GM23338 (cell line): Measurements from ENCODE around the gene LRRC3. TPM values are rescaled to one million over a fixed set of nuclear protein-coding genes. Genes with fewer than 3 reads are reported as not detected.

Experiments used
- ATAC-seq: fragments of 200-7000 bp; cut with Tn5 transposase; 3 replicates; pipeline ENCODE4 v1.9.1; 2020
- DNase-seq: peaks from one replicate; pipeline ENCODE4 v3.0.0-alpha.2; 2015; ENCODE audit warnings: low spot score
- H2AFZ ChIP-seq: fragments of 200-600 bp; sonication (generic); 2 replicates; pipeline ENCODE4 v1.8.0; 2016; ENCODE audit warnings: antibody characterized with exemption, mild to moderate bottlenecking, moderate library complexity
- H3F3A ChIP-seq: fragments of 200-600 bp; sonication (generic); replicated peaks from 2 replicates; pipeline ENCODE4 v1.8.0; 2017; ENCODE audit warnings: antibody characterized with exemption, mixed run types, low read depth
- H3K27ac ChIP-seq: fragments of 200-600 bp; sonication (generic); 2 replicates; pipeline ENCODE4 v1.6.1; 2016; ENCODE audit warnings: low read depth
- H3K27me3 ChIP-seq: fragments of 200-600 bp; sonication (generic); 2 replicates; pipeline ENCODE4 v1.8.0; 2016; ENCODE audit warnings: mild to moderate bottlenecking, mixed run types, moderate library complexity; ENCODE audit not compliant: insufficient read depth
- H3K36me3 ChIP-seq: fragments of 200-600 bp; sonication (generic); 2 replicates; pipeline ENCODE4 v1.8.0; 2016; ENCODE audit warnings: mild to moderate bottlenecking; ENCODE audit not compliant: insufficient read depth
- H3K4me1 ChIP-seq: fragments of 200-600 bp; sonication (generic); 2 replicates; pipeline ENCODE4 v1.8.0; 2016; ENCODE audit warnings: mild to moderate bottlenecking, moderate library complexity; ENCODE audit not compliant: insufficient read depth
- H3K4me2 ChIP-seq: fragments of 200-600 bp; sonication (generic); 2 replicates; pipeline ENCODE4 v1.7.1; 2017; ENCODE audit warnings: mixed run types
- H3K4me3 ChIP-seq: fragments of 200-600 bp; sonication (generic); 2 replicates; pipeline ENCODE4 v1.6.1; 2016; ENCODE audit warnings: mixed run types
- H3K79me2 ChIP-seq: fragments of 200-600 bp; sonication (generic); replicated peaks from 2 replicates; pipeline ENCODE4 v1.8.0; 2017; ENCODE audit warnings: mild to moderate bottlenecking; ENCODE audit not compliant: insufficient read depth
- H3K9me2 ChIP-seq: fragments of 200-600 bp; sonication (generic); 2 replicates; pipeline ENCODE4 v1.8.0; 2017; ENCODE audit not compliant: insufficient read depth
- H4K20me1 ChIP-seq: fragments of 200-600 bp; sonication (generic); replicated peaks from 2 replicates; pipeline ENCODE4 v1.8.0; 2017; ENCODE audit warnings: mild to moderate bottlenecking; ENCODE audit not compliant: insufficient read depth
- H3K27ac Mint-ChIP-seq: 2 replicates; pipeline ENCODE4 v1.8.0; 2020; ENCODE audit warnings: inconsistent platforms, mild to moderate bottlenecking, moderate library complexity, mixed read lengths
- H3K27me3 Mint-ChIP-seq: 3 replicates; pipeline ENCODE4 v1.8.0; 2022; ENCODE audit warnings: low read depth, mild to moderate bottlenecking, moderate library complexity, mixed read lengths, inconsistent platforms; ENCODE audit not compliant: insufficient read depth, poor library complexity
- H3K36me3 Mint-ChIP-seq: 3 replicates; pipeline ENCODE4 v1.8.0; 2021; ENCODE audit warnings: low read depth, mild to moderate bottlenecking, inconsistent platforms, moderate library complexity, mixed read lengths
- H3K4me1 Mint-ChIP-seq: 3 replicates; pipeline ENCODE4 v1.8.0; 2020; ENCODE audit warnings: mild to moderate bottlenecking, inconsistent platforms, mixed read lengths
- H3K4me3 Mint-ChIP-seq: 3 replicates; pipeline ENCODE4 v1.8.0; 2021; ENCODE audit warnings: moderate library complexity, mild to moderate bottlenecking, inconsistent platforms, mixed read lengths
- H3K9me3 Mint-ChIP-seq: 3 replicates; pipeline ENCODE4 v1.8.0; 2020; ENCODE audit warnings: moderate library complexity, mild to moderate bottlenecking, inconsistent platforms, mixed read lengths
- CREB1 ChIP-seq: fragments of 250-450 bp; sonication (Bioruptor Pico); IDR thresholded peaks from 2 replicates; pipeline ENCODE4 v1.5.0; 2020; ENCODE audit warnings: low read depth, mild to moderate bottlenecking, moderate library complexity
- EZH2 ChIP-seq: fragments of 200-600 bp; sonication (generic); IDR thresholded peaks from one replicate; pipeline ENCODE4 v1.8.0; 2017; ENCODE audit warnings: antibody characterized with exemption, mild to moderate bottlenecking, low read depth; ENCODE audit not compliant: unreplicated experiment
- EZH2phosphoT487 ChIP-seq: fragments of 200-600 bp; sonication (generic); IDR thresholded peaks from one replicate; pipeline ENCODE4 v1.8.1; 2018; ENCODE audit warnings: antibody characterized with exemption; ENCODE audit not compliant: unreplicated experiment
- NANOG ChIP-seq: IDR thresholded peaks from 2 replicates; pipeline ENCODE4 v1.6.1; 2016; ENCODE audit warnings: antibody characterized with exemption, borderline replicate concordance
- POLR2AphosphoS5 ChIP-seq: IDR thresholded peaks from 2 replicates; pipeline ENCODE4 v1.6.1; 2016; ENCODE audit warnings: antibody characterized with exemption, low read depth
- ZNF331 ChIP-seq: fragments of 250-450 bp; sonication (Bioruptor Pico); IDR thresholded peaks from 2 replicates; pipeline ENCODE4 v1.5.0; 2020; ENCODE audit warnings: low read depth, mild to moderate bottlenecking, moderate library complexity
- polyA plus RNA-seq: library from polyadenylated mRNA; unstranded; fragments of >200 nt; fragmentation: Nextera tagmentation; extraction: Ambion mirVana; gene quantifications from 2 replicates; pipeline ENCODE4 v1.2.1, GENCODE V29; 2016
- total RNA-seq: library from RNA; depleted of rRNA; stranded (reverse); fragments of >200 nt; shearing (Covaris generic); gene quantifications from 2 replicates; pipeline ENCODE4 v1.2.3, GENCODE V29; 2014
- TF ChIP-seq, protein P1 (sequence below): fragments of 250-450 bp; sonication (Bioruptor Pico); IDR thresholded peaks from 2 replicates; pipeline ENCODE4 v1.5.0; 2020; ENCODE audit warnings: mild to moderate bottlenecking, moderate library complexity
- TF ChIP-seq, protein P2 (sequence below), 2 experiments: fragments of 200-600 bp in 1 of 2; sonication (generic) in 1 of 2; conservative IDR thresholded peaks; 2 replicates each; pipeline versions ENCODE4 v1.5.1 to v1.6.1; 2016 to 2017; ENCODE audit warnings: antibody characterized with exemption in 2 of 2, low read depth in 2 of 2, mild to moderate bottlenecking in 2 of 2, moderate library complexity in 1 of 2
- TF ChIP-seq, protein P3 (sequence below): IDR thresholded peaks from 2 replicates; pipeline ENCODE4 v1.6.1; 2016; ENCODE audit warnings: antibody characterized with exemption
- TF ChIP-seq, protein P4 (sequence below): IDR thresholded peaks from one replicate; pipeline ENCODE4 v1.6.1; 2018; ENCODE audit warnings: antibody characterized with exemption; ENCODE audit not compliant: unreplicated experiment

Gene LRRC3
- total and polyA plus RNA-seq, 2 experiments from 2014 or later: 0.95 to 6.8 TPM

DNA sequence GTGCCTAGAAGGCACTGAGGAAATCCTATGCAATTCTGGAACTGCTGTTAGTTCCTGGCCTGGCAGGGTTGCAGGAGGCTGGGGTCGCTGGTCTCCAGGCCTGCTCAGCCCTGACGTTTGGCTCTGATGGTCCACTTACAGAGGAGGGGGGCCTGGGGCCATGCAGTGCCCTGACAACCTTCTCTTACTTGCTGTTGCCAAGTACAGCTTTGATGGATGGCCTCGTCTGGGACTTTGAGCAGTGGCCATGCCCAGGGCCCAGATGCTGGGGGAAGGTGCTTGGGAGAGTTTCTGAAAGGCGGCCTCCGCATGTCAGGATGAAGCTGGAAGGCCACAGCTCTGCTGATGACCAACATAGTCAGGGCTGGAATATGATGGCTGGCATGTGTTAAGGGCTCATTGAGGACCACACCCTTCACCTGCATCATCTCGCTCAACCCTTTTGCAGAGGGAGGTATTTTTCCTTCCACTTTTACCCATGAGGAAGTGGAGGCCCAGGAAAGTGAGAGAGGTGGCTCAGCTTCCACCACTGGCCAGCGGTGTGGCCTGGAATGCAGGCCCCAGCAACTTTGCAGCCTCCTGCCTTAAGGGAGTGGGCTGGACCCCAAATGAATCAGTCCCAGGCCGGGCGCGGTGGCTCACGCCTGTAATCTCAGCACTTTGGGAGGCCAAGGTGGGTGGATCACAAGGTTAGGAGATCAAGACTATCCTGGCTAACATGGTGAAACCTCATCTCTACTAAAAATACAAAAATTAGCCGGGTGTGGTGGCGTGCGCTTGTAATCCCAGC lies 34.7 kb upstream of the LRRC3 start (continued):
- TF ChIP-seq, protein P1, sequence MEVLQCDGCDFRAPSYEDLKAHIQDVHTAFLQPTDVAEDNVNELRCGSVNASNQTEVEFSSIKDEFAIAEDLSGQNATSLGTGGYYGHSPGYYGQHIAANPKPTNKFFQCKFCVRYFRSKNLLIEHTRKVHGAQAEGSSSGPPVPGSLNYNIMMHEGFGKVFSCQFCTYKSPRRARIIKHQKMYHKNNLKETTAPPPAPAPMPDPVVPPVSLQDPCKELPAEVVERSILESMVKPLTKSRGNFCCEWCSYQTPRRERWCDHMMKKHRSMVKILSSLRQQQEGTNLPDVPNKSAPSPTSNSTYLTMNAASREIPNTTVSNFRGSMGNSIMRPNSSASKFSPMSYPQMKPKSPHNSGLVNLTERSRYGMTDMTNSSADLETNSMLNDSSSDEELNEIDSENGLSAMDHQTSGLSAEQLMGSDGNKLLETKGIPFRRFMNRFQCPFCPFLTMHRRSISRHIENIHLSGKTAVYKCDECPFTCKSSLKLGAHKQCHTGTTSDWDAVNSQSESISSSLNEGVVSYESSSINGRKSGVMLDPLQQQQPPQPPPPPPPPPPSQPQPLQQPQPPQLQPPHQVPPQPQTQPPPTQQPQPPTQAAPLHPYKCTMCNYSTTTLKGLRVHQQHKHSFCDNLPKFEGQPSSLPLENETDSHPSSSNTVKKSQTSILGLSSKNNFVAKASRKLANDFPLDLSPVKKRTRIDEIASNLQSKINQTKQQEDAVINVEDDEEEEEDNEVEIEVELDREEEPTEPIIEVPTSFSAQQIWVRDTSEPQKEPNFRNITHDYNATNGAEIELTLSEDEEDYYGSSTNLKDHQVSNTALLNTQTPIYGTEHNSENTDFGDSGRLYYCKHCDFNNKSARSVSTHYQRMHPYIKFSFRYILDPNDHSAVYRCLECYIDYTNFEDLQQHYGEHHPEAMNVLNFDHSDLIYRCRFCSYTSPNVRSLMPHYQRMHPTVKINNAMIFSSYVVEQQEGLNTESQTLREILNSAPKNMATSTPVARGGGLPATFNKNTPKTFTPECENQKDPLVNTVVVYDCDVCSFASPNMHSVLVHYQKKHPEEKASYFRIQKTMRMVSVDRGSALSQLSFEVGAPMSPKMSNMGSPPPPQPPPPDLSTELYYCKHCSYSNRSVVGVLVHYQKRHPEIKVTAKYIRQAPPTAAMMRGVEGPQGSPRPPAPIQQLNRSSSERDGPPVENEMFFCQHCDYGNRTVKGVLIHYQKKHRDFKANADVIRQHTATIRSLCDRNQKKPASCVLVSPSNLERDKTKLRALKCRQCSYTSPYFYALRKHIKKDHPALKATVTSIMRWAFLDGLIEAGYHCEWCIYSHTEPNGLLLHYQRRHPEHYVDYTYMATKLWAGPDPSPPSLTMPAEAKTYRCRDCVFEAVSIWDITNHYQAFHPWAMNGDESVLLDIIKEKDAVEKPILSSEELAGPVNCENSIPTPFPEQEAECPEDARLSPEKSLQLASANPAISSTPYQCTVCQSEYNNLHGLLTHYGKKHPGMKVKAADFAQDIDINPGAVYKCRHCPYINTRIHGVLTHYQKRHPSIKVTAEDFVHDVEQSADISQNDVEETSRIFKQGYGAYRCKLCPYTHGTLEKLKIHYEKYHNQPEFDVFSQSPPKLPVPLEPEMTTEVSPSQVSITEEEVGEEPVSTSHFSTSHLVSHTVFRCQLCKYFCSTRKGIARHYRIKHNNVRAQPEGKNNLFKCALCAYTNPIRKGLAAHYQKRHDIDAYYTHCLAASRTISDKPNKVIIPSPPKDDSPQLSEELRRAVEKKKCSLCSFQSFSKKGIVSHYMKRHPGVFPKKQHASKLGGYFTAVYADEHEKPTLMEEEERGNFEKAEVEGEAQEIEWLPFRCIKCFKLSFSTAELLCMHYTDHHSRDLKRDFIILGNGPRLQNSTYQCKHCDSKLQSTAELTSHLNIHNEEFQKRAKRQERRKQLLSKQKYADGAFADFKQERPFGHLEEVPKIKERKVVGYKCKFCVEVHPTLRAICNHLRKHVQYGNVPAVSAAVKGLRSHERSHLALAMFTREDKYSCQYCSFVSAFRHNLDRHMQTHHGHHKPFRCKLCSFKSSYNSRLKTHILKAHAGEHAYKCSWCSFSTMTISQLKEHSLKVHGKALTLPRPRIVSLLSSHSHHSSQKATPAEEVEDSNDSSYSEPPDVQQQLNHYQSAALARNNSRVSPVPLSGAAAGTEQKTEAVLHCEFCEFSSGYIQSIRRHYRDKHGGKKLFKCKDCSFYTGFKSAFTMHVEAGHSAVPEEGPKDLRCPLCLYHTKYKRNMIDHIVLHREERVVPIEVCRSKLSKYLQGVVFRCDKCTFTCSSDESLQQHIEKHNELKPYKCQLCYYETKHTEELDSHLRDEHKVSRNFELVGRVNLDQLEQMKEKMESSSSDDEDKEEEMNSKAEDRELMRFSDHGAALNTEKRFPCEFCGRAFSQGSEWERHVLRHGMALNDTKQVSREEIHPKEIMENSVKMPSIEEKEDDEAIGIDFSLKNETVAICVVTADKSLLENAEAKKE: no peak
- no peak for TF ChIP-seq EZH2phosphoT487
- no peak for TF ChIP-seq NANOG
- TF ChIP-seq ZNF331 (CRISPR knock-in tag): no peak

DNA sequence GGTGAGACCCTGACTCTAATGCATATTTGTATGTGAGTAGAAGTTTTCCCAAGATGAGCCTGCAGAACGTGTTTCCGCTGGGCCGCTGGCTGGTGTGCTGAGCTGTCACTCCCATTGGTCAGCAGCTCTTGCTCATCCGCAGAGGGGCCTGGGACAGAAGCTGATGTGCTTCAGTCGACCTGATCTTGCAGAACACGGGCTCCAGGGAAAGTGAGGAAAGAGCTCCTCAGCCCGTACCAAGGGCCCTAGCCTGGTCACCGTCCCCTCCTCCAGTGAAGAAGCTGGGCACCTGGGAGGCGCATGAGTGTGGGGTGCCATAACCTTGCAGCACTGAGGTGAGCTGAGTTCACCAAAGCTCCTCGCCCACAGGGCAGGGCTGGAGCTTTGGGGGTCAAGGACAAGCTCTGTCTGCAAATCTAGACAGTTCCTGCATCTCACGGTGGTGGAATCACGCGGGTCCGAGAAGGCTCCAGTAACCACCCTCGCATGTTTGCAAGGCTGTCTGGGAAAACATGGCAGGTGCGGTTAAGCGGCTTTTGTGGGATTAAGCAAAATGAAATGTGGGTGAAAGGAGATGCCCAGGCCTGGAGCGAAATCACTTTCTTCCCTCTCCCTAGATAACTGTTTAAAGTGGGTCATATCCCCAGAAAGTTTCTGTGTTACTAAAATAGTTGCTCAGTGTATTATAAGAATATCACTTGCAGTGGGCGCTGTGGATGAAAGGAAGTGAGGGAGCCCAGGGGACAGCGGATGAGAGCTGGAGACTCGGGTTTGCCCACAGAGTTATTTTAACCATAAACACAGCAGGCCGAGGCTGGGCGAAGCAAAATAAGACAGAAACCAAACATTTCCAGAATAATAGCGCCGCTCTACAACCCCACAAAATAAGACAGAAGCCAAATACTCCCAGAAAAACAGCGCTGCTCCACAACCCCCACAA lies 33.1 kb upstream of the LRRC3 start:
- H3F3A ChIP-seq: no peaks in the 10 kb centered on the region
- H3K4me3 Mint-ChIP-seq: no peak overlapping the region
- H4K20me1 ChIP-seq: no peaks in the 10 kb centered on the region
- peaks cover 5% of the 10 kb centered on the region for H3K27me3 Mint-ChIP-seq
- H3K79me2 ChIP-seq: no peaks in the 10 kb centered on the region
- H3K9me2 ChIP-seq: no peaks in the 10 kb centered on the region
- no peaks in the 10 kb centered on the region for H3K36me3 ChIP-seq
- H2AFZ ChIP-seq: no peak overlapping the region
- peaks cover 10% of the 10 kb centered on the region for H3K36me3 Mint-ChIP-seq
- peaks cover 3% of the 10 kb centered on the region; the same call in 1 of the 3 replicates for H3K4me1 Mint-ChIP-seq
- no peaks in the 10 kb centered on the region for H3K27me3 ChIP-seq
- H3K4me1 ChIP-seq: no peaks in the 10 kb centered on the region
- no peak overlapping the region for H3K27ac ChIP-seq
- H3K4me2 ChIP-seq: no peak overlapping the region
- no peak overlapping the region for H3K27ac Mint-ChIP-seq
- no peak for ATAC-seq
- peaks cover 20% of the 10 kb centered on the region for H3K9me3 Mint-ChIP-seq
- H3K4me3 ChIP-seq: no peak overlapping the region
- no peak for DNase-seq
- TF ChIP-seq CREB1 (CRISPR knock-in tag) (no peak), POLR2AphosphoS5 (no peak), EZH2 (no peak)
- TF ChIP-seq, protein P2, sequence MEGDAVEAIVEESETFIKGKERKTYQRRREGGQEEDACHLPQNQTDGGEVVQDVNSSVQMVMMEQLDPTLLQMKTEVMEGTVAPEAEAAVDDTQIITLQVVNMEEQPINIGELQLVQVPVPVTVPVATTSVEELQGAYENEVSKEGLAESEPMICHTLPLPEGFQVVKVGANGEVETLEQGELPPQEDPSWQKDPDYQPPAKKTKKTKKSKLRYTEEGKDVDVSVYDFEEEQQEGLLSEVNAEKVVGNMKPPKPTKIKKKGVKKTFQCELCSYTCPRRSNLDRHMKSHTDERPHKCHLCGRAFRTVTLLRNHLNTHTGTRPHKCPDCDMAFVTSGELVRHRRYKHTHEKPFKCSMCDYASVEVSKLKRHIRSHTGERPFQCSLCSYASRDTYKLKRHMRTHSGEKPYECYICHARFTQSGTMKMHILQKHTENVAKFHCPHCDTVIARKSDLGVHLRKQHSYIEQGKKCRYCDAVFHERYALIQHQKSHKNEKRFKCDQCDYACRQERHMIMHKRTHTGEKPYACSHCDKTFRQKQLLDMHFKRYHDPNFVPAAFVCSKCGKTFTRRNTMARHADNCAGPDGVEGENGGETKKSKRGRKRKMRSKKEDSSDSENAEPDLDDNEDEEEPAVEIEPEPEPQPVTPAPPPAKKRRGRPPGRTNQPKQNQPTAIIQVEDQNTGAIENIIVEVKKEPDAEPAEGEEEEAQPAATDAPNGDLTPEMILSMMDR (conservative IDR thresholded peaks at IDR 0.05; ENCODE audit: low read depth in 2 of 2): no peak
- TF ChIP-seq, protein P3, sequence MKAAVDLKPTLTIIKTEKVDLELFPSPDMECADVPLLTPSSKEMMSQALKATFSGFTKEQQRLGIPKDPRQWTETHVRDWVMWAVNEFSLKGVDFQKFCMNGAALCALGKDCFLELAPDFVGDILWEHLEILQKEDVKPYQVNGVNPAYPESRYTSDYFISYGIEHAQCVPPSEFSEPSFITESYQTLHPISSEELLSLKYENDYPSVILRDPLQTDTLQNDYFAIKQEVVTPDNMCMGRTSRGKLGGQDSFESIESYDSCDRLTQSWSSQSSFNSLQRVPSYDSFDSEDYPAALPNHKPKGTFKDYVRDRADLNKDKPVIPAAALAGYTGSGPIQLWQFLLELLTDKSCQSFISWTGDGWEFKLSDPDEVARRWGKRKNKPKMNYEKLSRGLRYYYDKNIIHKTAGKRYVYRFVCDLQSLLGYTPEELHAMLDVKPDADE: no peak
- TF ChIP-seq, protein P4, sequence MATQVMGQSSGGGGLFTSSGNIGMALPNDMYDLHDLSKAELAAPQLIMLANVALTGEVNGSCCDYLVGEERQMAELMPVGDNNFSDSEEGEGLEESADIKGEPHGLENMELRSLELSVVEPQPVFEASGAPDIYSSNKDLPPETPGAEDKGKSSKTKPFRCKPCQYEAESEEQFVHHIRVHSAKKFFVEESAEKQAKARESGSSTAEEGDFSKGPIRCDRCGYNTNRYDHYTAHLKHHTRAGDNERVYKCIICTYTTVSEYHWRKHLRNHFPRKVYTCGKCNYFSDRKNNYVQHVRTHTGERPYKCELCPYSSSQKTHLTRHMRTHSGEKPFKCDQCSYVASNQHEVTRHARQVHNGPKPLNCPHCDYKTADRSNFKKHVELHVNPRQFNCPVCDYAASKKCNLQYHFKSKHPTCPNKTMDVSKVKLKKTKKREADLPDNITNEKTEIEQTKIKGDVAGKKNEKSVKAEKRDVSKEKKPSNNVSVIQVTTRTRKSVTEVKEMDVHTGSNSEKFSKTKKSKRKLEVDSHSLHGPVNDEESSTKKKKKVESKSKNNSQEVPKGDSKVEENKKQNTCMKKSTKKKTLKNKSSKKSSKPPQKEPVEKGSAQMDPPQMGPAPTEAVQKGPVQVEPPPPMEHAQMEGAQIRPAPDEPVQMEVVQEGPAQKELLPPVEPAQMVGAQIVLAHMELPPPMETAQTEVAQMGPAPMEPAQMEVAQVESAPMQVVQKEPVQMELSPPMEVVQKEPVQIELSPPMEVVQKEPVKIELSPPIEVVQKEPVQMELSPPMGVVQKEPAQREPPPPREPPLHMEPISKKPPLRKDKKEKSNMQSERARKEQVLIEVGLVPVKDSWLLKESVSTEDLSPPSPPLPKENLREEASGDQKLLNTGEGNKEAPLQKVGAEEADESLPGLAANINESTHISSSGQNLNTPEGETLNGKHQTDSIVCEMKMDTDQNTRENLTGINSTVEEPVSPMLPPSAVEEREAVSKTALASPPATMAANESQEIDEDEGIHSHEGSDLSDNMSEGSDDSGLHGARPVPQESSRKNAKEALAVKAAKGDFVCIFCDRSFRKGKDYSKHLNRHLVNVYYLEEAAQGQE: no peak
